Gastrocnemius medialis (tissue), 4 donors: ENCODE results near the gene VDR. TPM values are rescaled to one million over a fixed set of nuclear protein-coding genes. Genes with fewer than 3 reads are reported as not detected.

Experiments
- ATAC-seq, 2 donors: fragments of 150-250 bp; one replicate each; pipeline ENCODE4 v1.9.1; 2016
- DNase-seq, 2 donors: peaks; one replicate each; pipeline ENCODE4 v3.0.0-alpha.2; 2019
- H3K27ac ChIP-seq, 4 donors: fragments of 200-600 bp; sonication (generic); 1 replicate in 1 of 4; 2 replicates in 3 of 4; pipeline ENCODE4 v1.5.1; 2016 to 2018; ENCODE audit warnings: mild to moderate bottlenecking in 2 of 4, moderate library complexity in 1 of 4
- H3K27me3 ChIP-seq, 3 donors: fragments of 200-600 bp; sonication (generic) in 2 of 3; 1 replicate in 1 of 3; 2 replicates in 2 of 3; pipeline versions ENCODE4 v1.5.1 to v1.6.0; 2016 to 2019; ENCODE audit warnings: mild to moderate bottlenecking in 1 of 3, moderate library complexity in 1 of 3
- H3K36me3 ChIP-seq, 2 donors: fragments of 200-600 bp; sonication (generic) in 1 of 2; one replicate each; pipeline ENCODE4 v1.5.1; 2017 to 2018
- H3K4me1 ChIP-seq, 2 donors: fragments of 200-600 bp; sonication (generic) in 1 of 2; one replicate each; pipeline ENCODE4 v1.5.1; 2016 to 2017; ENCODE audit warnings: mild to moderate bottlenecking in 2 of 2
- H3K4me3 ChIP-seq, 4 donors: fragments of 200-600 bp; sonication (generic) in 3 of 4; 1 replicate in 1 of 4; 2 replicates in 3 of 4; pipeline ENCODE4 v1.5.1; 2016 to 2019; ENCODE audit warnings: mild to moderate bottlenecking in 2 of 4
- H3K9me3 ChIP-seq, 3 donors: fragments of 200-600 bp; sonication (generic) in 2 of 3; 1 replicate in 1 of 3; 2 replicates in 2 of 3; pipeline ENCODE4 v1.5.1; 2016 to 2019
- CTCF ChIP-seq, 5 experiments: fragments of 450-650 bp in 3 of 5; fragments of 200-600 bp in 2 of 5; sonication (generic) in 2 of 5; IDR thresholded peaks in 4 of 5; conservative IDR thresholded peaks in 1 of 5; 1 replicate in 4 of 5; 2 replicates in 1 of 5; pipeline ENCODE4 v1.5.1; 2016 to 2019; ENCODE audit warnings: antibody characterized with exemption in 5 of 5, mild to moderate bottlenecking in 3 of 5, moderate library complexity in 3 of 5
- POLR2A ChIP-seq, 2 donors: fragments of 450-650 bp; IDR thresholded peaks; one replicate each; pipeline ENCODE4 v1.6.1; 2017; ENCODE audit warnings: antibody characterized with exemption in 2 of 2, mild to moderate bottlenecking in 2 of 2, moderate library complexity in 2 of 2
- in situ Hi-C, 4 donors: fragments of 200-750 bp; cut with MboI; loops; one replicate each; pipeline versions ENCODE4 v1.15.0 to v1.8.0; 2017; ENCODE audit warnings: low sequenced_read_pairs in 4 of 4
- intact Hi-C: fragments of 100-400 bp; cut with DNase I; formaldehyde crosslinking; loops from one replicate; pipeline ENCODE4 v1.15.1; 2023; ENCODE audit warnings: low total_unique reads
- total RNA-seq, 4 donors: library from RNA; depleted of rRNA; stranded (reverse); fragments of >200 nt; gene quantifications; one replicate each; pipeline versions ENCODE4 v1.1.0 to v1.2.3, GENCODE V29; 2016

The VDR gene
- total RNA-seq, 4 donors from 2014 or later: 3.2 to 6.1 (median 4.4) TPM

GRCh38 chr12:47797441-47797840, 107.4 kb downstream of the VDR start:
- Histone ChIP-seq H3K36me3 (peaks cover 0 to 49% of the 10 kb centered on the region in 2 donors), H3K4me1 (peaks cover 54 to 66% of the 10 kb centered on the region in 2 donors), H3K4me3 (no peak overlapping the region), H3K27me3 (no peaks in the 10 kb centered on the region), H3K27ac (no peak overlapping the region), H3K9me3 (no peaks in the 10 kb centered on the region)
- TF ChIP-seq POLR2A (IDR thresholded peaks at IDR 0.05) (no peak), CTCF (IDR thresholded peaks at IDR 0.05 in 4 of 5, conservative IDR thresholded peaks at IDR 0.05 in 1 of 5) (peak; percentile 53 to 72 (median 70))
- no peak for DNase-seq
- intact Hi-C loops (no loop called here), in situ Hi-C loops (no loop called here)
- peak in 1 of 2 donors; percentile 14 for ATAC-seq

GRCh38 chr12:47795814-47796411, 108.9 kb downstream of the VDR start:
- H3K27ac ChIP-seq: no peak overlapping the region
- H3K36me3 ChIP-seq: peaks cover 0 to 64% of the 10 kb centered on the region in 2 donors
- H3K4me1 ChIP-seq: peaks cover 39 to 54% of the 10 kb centered on the region in 2 donors
- in situ Hi-C loops (no loop called here), intact Hi-C loops (no loop called here)
- ATAC-seq (no peak), DNase-seq (no peak)
- TF ChIP-seq CTCF (IDR thresholded peaks at IDR 0.05 in 4 of 5, conservative IDR thresholded peaks at IDR 0.05 in 1 of 5) (no peak), POLR2A (IDR thresholded peaks at IDR 0.05) (no peak)
- H3K9me3 ChIP-seq: no peaks in the 10 kb centered on the region
- no peak overlapping the region for H3K4me3 ChIP-seq
- no peaks in the 10 kb centered on the region for H3K27me3 ChIP-seq

GRCh38 chr12:47795121-47795813, 109.5 kb downstream of the VDR start:
- no peak overlapping the region for H3K27ac ChIP-seq
- ATAC-seq (no peak), DNase-seq (no peak)
- no peaks in the 10 kb centered on the region for H3K9me3 ChIP-seq
- peaks cover 33 to 48% of the 10 kb centered on the region in 2 donors for H3K4me1 ChIP-seq
- peaks cover 0 to 71% of the 10 kb centered on the region in 2 donors for H3K36me3 ChIP-seq
- intact Hi-C loops: no loop called here
- H3K27me3 ChIP-seq: no peaks in the 10 kb centered on the region
- TF ChIP-seq POLR2A (IDR thresholded peaks at IDR 0.05) (no peak), CTCF (IDR thresholded peaks at IDR 0.05 in 4 of 5, conservative IDR thresholded peaks at IDR 0.05 in 1 of 5) (no peak)
- in situ Hi-C loops: no loop called here
- H3K4me3 ChIP-seq: no peak overlapping the region

- H3K27me3 ChIP-seq: no peaks in the 10 kb centered on the region
- no peak overlapping the region for H3K27ac ChIP-seq
- in situ Hi-C loops: no loop called here
- DNase-seq (no peak), ATAC-seq (no peak)
- H3K4me3 ChIP-seq: no peak overlapping the region
- peaks cover 0 to 77% of the 10 kb centered on the region in 2 donors for H3K36me3 ChIP-seq
- TF ChIP-seq CTCF (IDR thresholded peaks at IDR 0.05 in 4 of 5, conservative IDR thresholded peaks at IDR 0.05 in 1 of 5): no peak
- no peak for TF ChIP-seq POLR2A (IDR thresholded peaks at IDR 0.05)
- no peaks in the 10 kb centered on the region for H3K9me3 ChIP-seq
- H3K4me1 ChIP-seq: peaks cover 27 to 42% of the 10 kb centered on the region in 2 donors
- intact Hi-C loops: no loop called here
These were observed 110.1 kb downstream of the VDR start for GRCh38 chr12:47794679-47795078.
